Gastroesophageal sphincter (tissue), 4 donors: Measurements from ENCODE around the gene RANBP9. TPM values are rescaled to one million over a fixed set of nuclear protein-coding genes. Genes with fewer than 3 reads are reported as not detected.

Source experiments
- ATAC-seq: fragments of 150-250 bp; one replicate; pipeline ENCODE4 v1.9.1; 2016; ENCODE audit warnings: mild to moderate bottlenecking, moderate library complexity
- H3K27ac ChIP-seq, 4 donors: fragments of 200-600 bp; sonication (generic) in 3 of 4; 1 replicate in 3 of 4; 2 replicates in 1 of 4; pipeline ENCODE4 v1.5.1; 2016 to 2019
- H3K27me3 ChIP-seq: fragments of 200-600 bp; sonication (generic); one replicate; pipeline ENCODE4 v1.5.1; 2019
- H3K36me3 ChIP-seq, 2 donors: fragments of 200-600 bp; sonication (generic); one replicate each; pipeline ENCODE4 v1.5.1; 2019; ENCODE audit warnings: control low read depth in 1 of 2
- H3K4me1 ChIP-seq, 3 donors: fragments of 200-600 bp; sonication (generic); 1 replicate in 2 of 3; 2 replicates in 1 of 3; pipeline ENCODE4 v1.5.1; 2016 to 2019; ENCODE audit warnings: control low read depth in 2 of 3
- H3K4me3 ChIP-seq, 2 donors: fragments of 200-600 bp; sonication (generic); one replicate each; pipeline ENCODE4 v1.5.1; 2019; ENCODE audit warnings: mild to moderate bottlenecking in 1 of 2, moderate library complexity in 1 of 2
- H3K9me3 ChIP-seq, 3 donors: fragments of 200-600 bp; sonication (generic); one replicate each; pipeline ENCODE4 v1.5.1; 2017 to 2019; ENCODE audit warnings: control low read depth in 2 of 3
- EP300 ChIP-seq: sonication (generic); formaldehyde crosslinking; IDR thresholded peaks from one replicate; pipeline ENCODE4 v1.6.1; 2017; ENCODE audit warnings: antibody characterized with exemption, mild to moderate bottlenecking
- POLR2A ChIP-seq, 2 donors: fragments of 450-650 bp; IDR thresholded peaks; one replicate each; pipeline ENCODE4 v1.6.1; 2017; ENCODE audit warnings: antibody characterized with exemption in 2 of 2, mild to moderate bottlenecking in 2 of 2, moderate library complexity in 1 of 2
- POLR2AphosphoS5 ChIP-seq: sonication (generic); formaldehyde crosslinking; IDR thresholded peaks from one replicate; pipeline ENCODE4 v1.6.1; 2017; ENCODE audit warnings: antibody characterized with exemption
- WGBS, 2 donors: methylation state at CpG; one replicate each; pipeline ENCODE4 v1.1.5; 2018; ENCODE audit warnings: low coverage in 1 of 2; 5-methylcytosine and 5-hydroxymethylcytosine counted together
- total RNA-seq, 4 donors: library from RNA; depleted of rRNA; stranded (reverse); fragments of >200 nt; gene quantifications; one replicate each; pipeline ENCODE4 v1.1.0, GENCODE V29; 2016
- TF ChIP-seq, protein P1 (sequence below), 4 experiments: fragments of 200-600 bp in 2 of 4; fragments of 450-650 bp in 2 of 4; sonication (generic) in 1 of 4; IDR thresholded peaks; one replicate each; pipeline ENCODE4 v1.5.1; 2017 to 2019; ENCODE audit warnings: antibody characterized with exemption in 4 of 4, mild to moderate bottlenecking in 2 of 4, moderate library complexity in 2 of 4

Gene RANBP9
- total RNA-seq, 4 donors from 2014 or later: 39.1 to 59.9 (median 52.1) TPM

DNA sequence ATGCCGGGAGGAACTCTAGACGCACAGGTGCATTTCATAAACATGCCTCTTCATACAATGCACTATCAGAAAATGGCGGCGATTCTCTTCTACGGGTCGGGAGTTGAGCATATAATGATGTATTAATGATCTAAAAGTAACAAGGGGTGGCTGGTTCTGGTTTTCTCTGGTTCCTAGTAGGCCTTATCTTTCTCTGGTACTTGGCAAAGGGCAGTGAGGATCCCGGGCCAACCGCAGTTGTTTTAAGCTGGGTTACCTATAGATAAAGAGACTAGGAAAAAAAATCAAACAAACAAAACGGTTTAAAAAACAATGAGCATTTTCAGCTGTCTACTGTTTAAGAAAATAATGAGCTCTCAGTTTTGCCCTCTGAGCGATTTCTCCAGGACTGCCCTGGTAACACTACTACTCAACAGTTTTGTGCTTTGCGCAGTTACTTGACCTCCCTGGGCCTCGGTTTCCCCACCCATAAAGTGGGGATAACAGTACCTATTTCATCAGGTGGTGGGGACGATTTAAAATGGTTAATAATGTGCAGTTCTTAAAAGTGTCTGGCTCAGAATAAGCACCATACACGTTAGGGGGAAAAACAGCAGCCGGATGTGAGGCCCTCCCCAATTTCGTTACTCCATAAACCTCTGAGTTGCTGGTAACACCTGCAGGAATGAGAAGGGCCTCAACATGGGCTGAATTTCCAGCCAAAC, 138.5 kb downstream of the RANBP9 start:
- TF ChIP-seq POLR2A (IDR thresholded peaks at IDR 0.05) (no peak), POLR2AphosphoS5 (no peak), EP300 (no peak)
- TF ChIP-seq, protein P1, sequence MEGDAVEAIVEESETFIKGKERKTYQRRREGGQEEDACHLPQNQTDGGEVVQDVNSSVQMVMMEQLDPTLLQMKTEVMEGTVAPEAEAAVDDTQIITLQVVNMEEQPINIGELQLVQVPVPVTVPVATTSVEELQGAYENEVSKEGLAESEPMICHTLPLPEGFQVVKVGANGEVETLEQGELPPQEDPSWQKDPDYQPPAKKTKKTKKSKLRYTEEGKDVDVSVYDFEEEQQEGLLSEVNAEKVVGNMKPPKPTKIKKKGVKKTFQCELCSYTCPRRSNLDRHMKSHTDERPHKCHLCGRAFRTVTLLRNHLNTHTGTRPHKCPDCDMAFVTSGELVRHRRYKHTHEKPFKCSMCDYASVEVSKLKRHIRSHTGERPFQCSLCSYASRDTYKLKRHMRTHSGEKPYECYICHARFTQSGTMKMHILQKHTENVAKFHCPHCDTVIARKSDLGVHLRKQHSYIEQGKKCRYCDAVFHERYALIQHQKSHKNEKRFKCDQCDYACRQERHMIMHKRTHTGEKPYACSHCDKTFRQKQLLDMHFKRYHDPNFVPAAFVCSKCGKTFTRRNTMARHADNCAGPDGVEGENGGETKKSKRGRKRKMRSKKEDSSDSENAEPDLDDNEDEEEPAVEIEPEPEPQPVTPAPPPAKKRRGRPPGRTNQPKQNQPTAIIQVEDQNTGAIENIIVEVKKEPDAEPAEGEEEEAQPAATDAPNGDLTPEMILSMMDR (IDR thresholded peaks at IDR 0.05): no peak
- Histone ChIP-seq H3K4me3 (peak overlapping the region; percentile 68 to 74), H3K36me3 (no peaks in the 10 kb centered on the region), H3K27me3 (no peaks in the 10 kb centered on the region), H3K4me1 (peaks cover 0 to 18% (median 0%) of the 10 kb centered on the region in 3 donors), H3K9me3 (no peaks in the 10 kb centered on the region), H3K27ac (peak overlapping the region in 3 of 4 donors; percentile 93 to 98 (median 95))
- WGBS, 2 donors: 76 to 82% methylated on average over 8 to 14 of the region's 16 CpGs
- ATAC-seq: no peak

DNA sequence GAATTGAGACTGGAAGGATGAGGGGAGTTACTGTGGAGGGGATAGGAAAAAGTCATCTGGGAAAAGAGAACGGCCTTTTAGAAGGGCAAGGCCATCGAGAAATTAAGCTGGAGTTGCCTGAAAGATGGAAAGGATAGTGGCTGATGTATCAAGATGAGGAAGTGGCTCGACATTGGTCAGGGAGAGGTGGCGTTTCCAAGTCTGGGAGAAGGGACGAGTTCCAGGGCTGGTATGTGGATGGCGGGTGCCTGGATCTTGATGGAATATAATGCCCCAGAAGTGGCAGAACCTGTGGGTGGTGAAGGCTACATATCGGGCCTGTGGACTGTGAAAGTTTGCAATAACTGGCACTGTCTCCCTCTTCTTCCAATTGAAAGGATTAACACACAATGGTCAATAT, 139.4 kb downstream of the RANBP9 start:
- peaks cover 0 to 18% (median 0%) of the 10 kb centered on the region in 3 donors for H3K4me1 ChIP-seq
- ATAC-seq: no peak
- no peaks in the 10 kb centered on the region for H3K27me3 ChIP-seq
- no peaks in the 10 kb centered on the region for H3K9me3 ChIP-seq
- no peak overlapping the region for H3K4me3 ChIP-seq
- no peak overlapping the region for H3K27ac ChIP-seq
- no peaks in the 10 kb centered on the region for H3K36me3 ChIP-seq
- TF ChIP-seq POLR2A (IDR thresholded peaks at IDR 0.05) (no peak), EP300 (no peak), POLR2AphosphoS5 (no peak)
- TF ChIP-seq, protein P1 (IDR thresholded peaks at IDR 0.05): no peak
- 82 to 87% methylated on average over 6 to 7 of the region's 7 CpGs for WGBS, 2 donors

Other genes starting within 250 kb of the RANBP9 start
- 10 to 100 TPM; 18.3 to 49.1 (median 29.0) TPM for gene GFOD1, start 224.2 kb downstream of the RANBP9 start, total RNA-seq
- gene SIRT5, start 137.2 kb downstream of the RANBP9 start, total RNA-seq: 10 to 100 TPM in 2 of 4 donors, 1 to 10 TPM in 2; 7.5 to 13.1 (median 10.0) TPM
- 100 to 1,000 TPM in 2 of 4 donors, 10 to 100 TPM in 2; 92.4 to 120 (median 98.5) TPM for gene NOL7, start 96.5 kb downstream of the RANBP9 start, total RNA-seq
- gene MCUR1, start 102.7 kb upstream of the RANBP9 start, total RNA-seq: 10 to 100 TPM in 3 of 4 donors, 1 to 10 TPM in 1; 8.5 to 18.6 (median 11.9) TPM
- 1 to 10 TPM in 1 of 4 donors, under 1 TPM in 2, not detected in 1; 0.16 to 1.3 (median 0.27) TPM for gene RNF182, start 213.1 kb upstream of the RANBP9 start, total RNA-seq